Fibroblast of lung (primary cell): ENCODE results near the gene ULBP2. TPM values are rescaled to one million over a fixed set of nuclear protein-coding genes. Genes with fewer than 3 reads are reported as not detected.

Experiments
- DNase-seq, 2 donors: peaks; one replicate each; pipeline versions ENCODE4 v3.0.0 to v3.0.0-alpha.2; 2010; ENCODE audit warnings: low read depth in 2 of 2
- H2AFZ ChIP-seq: 2 replicates; pipeline ENCODE4 v1.5.1; 2012; ENCODE audit warnings: low read length, control low read depth, inconsistent platforms
- H3K27ac ChIP-seq: 2 replicates; pipeline ENCODE4 v1.5.1; 2011; ENCODE audit warnings: low read length, control low read depth; ENCODE audit not compliant: insufficient read depth
- H3K27me3 ChIP-seq: 2 replicates; pipeline ENCODE4 v1.5.1; 2011; ENCODE audit warnings: mild to moderate bottlenecking, low read length; ENCODE audit not compliant: control insufficient read depth, insufficient read depth
- H3K36me3 ChIP-seq: 2 replicates; pipeline ENCODE4 v1.5.1; 2011; ENCODE audit warnings: low read length; ENCODE audit not compliant: control insufficient read depth, insufficient read depth
- H3K4me1 ChIP-seq: 2 replicates; pipeline ENCODE4 v1.5.1; 2011; ENCODE audit warnings: low read length; ENCODE audit not compliant: control insufficient read depth, insufficient read depth; ENCODE audit errors: extremely low read depth
- H3K4me2 ChIP-seq: 2 replicates; pipeline ENCODE4 v1.5.1; 2011; ENCODE audit warnings: low read length, control low read depth; ENCODE audit not compliant: insufficient read depth; ENCODE audit errors: extremely low read depth
- H3K4me3 ChIP-seq, 4 experiments: fragments of 200-600 bp in 1 of 4; sonication (generic) in 1 of 4; replicated peaks in 1 of 4; 2 replicates each; pipeline ENCODE4 v1.5.1; 2011 to 2016; ENCODE audit warnings: low read length in 4 of 4, low read depth in 3 of 4, mild to moderate bottlenecking in 3 of 4, control low read depth in 2 of 4, inconsistent platforms in 1 of 4, mixed read lengths in 1 of 4; ENCODE audit not compliant: insufficient read depth in 1 of 4; ENCODE audit errors: control extremely low read depth in 1 of 4
- H3K79me2 ChIP-seq: 2 replicates; pipeline ENCODE4 v1.5.1; 2012; ENCODE audit warnings: mild to moderate bottlenecking, low read length, inconsistent platforms; ENCODE audit not compliant: control insufficient read depth, insufficient read depth
- H3K9ac ChIP-seq: 2 replicates; pipeline ENCODE4 v1.5.1; 2011; ENCODE audit warnings: mild to moderate bottlenecking, low read length, control low read depth; ENCODE audit not compliant: insufficient read depth
- H3K9me3 ChIP-seq: 2 replicates; pipeline ENCODE4 v1.5.1; 2012; ENCODE audit warnings: low read depth, low read length; ENCODE audit not compliant: control insufficient read depth, insufficient read depth
- H4K20me1 ChIP-seq: 2 replicates; pipeline ENCODE4 v1.5.1; 2011; ENCODE audit warnings: low read length; ENCODE audit not compliant: control insufficient read depth, insufficient read depth; ENCODE audit errors: extremely low read depth
- EZH2 ChIP-seq: IDR thresholded peaks from 2 replicates; pipeline ENCODE4 v1.5.1; 2012; ENCODE audit warnings: low read length, control low read depth, mild to moderate bottlenecking; ENCODE audit errors: missing control alignments
- polyA plus RNA-seq, 2 donors: library from polyadenylated mRNA; depleted of rRNA in 1 of 2; stranded (reverse) in 1 of 2; unstranded in 1 of 2; fragments of >200 nt; gene quantifications; 2 replicates each; pipeline ENCODE4 v1.2.1, GENCODE V29; 2011 to 2012; ENCODE audit warnings: missing spikeins in 1 of 2
- total RNA-seq: library from RNA; depleted of rRNA; stranded (reverse); fragments of >200 nt; gene quantifications from 2 replicates; pipeline ENCODE4 v1.2.1, GENCODE V29; 2014
- TF ChIP-seq, protein P1 (sequence below), 2 donors: IDR thresholded peaks in 1 of 2; conservative IDR thresholded peaks in 1 of 2; 1 replicate in 1 of 2; 2 replicates in 1 of 2; pipeline ENCODE4 v1.5.1; 2011 to 2012; ENCODE audit warnings: low read length in 2 of 2, control low read depth in 1 of 2, inconsistent platforms in 1 of 2, low read depth in 1 of 2, mild to moderate bottlenecking in 1 of 2

Gene ULBP2
- total and polyA plus RNA-seq, 2 donors (not counting 1 experiment from before 2014, with no cell fraction given), result 1.8 to 6.9 TPM

DNA sequence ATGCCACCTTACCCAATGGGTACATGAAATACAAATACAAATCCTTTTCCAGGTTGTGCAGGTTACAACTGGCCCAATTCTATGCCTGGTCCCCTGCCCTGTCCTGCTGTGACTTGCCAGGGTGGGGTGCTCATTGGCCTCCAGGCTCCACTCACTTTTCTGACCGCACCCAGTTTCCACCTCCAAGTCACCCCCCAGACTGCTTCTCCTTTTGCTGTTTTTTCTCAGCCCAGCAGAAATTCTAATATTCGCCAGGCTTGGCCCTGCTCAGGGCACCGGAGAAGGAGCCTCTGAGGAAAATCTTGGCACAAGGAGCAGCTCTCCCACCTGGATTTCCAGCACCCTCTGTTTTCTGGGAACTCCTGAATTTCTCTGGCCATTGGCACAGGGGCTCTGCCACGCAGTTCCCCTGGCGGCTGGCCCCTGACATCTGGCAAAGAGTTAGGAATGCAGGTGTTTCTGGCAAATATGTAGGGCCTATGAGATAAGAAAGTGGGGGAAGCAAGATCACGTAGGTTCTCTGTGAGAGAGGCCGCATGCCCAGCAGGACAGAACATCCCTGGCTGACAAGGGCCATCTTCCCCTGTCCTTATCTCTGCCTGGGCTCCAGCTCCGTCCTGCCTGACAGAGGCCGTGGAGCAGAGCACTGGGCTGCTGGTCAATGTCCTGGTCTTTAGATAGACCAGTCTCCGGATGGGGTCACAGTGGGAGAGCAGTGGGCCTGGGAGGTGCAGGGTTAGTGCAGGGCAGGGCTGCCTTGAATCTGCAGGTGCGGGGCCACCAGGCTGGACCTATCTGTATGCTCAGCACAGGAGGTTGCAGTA is 41.0 kb upstream of the ULBP2 start:
- H3K9ac ChIP-seq, result no peak overlapping the region
- peaks cover 19% of the 10 kb centered on the region for H3K4me1 ChIP-seq
- H4K20me1 ChIP-seq, result no peaks in the 10 kb centered on the region
- DNase-seq, result no peak
- H3K4me2 ChIP-seq, result no peak overlapping the region
- no peaks in the 10 kb centered on the region for H3K79me2 ChIP-seq
- no peak overlapping the region for H3K27ac ChIP-seq
- H3K4me3 ChIP-seq, result no peak overlapping the region
- H3K36me3 ChIP-seq, result no peaks in the 10 kb centered on the region
- no peak overlapping the region for H2AFZ ChIP-seq
- TF ChIP-seq EZH2, result no peak
- TF ChIP-seq, protein P1, sequence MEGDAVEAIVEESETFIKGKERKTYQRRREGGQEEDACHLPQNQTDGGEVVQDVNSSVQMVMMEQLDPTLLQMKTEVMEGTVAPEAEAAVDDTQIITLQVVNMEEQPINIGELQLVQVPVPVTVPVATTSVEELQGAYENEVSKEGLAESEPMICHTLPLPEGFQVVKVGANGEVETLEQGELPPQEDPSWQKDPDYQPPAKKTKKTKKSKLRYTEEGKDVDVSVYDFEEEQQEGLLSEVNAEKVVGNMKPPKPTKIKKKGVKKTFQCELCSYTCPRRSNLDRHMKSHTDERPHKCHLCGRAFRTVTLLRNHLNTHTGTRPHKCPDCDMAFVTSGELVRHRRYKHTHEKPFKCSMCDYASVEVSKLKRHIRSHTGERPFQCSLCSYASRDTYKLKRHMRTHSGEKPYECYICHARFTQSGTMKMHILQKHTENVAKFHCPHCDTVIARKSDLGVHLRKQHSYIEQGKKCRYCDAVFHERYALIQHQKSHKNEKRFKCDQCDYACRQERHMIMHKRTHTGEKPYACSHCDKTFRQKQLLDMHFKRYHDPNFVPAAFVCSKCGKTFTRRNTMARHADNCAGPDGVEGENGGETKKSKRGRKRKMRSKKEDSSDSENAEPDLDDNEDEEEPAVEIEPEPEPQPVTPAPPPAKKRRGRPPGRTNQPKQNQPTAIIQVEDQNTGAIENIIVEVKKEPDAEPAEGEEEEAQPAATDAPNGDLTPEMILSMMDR (conservative IDR thresholded peaks at IDR 0.05 in 1 of 2, IDR thresholded peaks at IDR 0.05 in 1 of 2; ENCODE audit: low read depth in 1 of 2, low read length in 2 of 2), result no peak
- H3K9me3 ChIP-seq, result no peaks in the 10 kb centered on the region
- H3K27me3 ChIP-seq, result no peaks in the 10 kb centered on the region

DNA sequence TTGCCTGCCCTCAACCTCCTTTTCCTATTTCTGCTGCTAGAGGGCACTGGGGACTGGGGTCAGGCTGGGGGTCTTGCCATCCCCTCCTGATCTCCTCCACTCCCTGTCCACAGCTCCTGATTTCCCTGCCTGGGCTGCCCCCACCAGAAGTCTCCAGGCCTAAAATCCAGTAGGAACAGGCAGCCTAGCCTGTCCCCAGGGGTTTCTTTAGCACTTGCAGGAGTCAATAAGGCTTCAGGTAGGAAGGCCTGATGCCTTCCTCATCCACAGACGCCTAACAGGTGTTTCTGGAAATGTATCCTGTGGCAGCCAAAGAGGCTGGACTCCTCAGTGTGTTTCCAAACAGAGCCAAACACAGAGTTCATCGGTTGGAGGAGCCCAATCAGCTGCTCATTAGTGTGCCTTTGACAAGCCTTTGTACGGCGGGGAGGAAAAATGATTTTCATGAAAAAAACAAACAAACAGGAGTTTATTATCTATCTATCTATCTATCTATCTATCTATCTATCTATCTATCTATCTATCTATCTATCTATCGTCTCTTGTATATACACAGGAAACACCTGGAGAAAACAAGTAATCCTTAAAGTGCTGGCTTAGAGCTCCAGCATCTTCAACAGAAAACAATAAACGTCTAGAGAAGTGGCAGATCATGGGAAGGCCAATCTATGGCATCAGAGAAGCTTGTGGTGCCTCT is 40.2 kb upstream of the ULBP2 start:
- no peak overlapping the region for H3K4me2 ChIP-seq
- no peaks in the 10 kb centered on the region for H4K20me1 ChIP-seq
- no peak overlapping the region for H3K27ac ChIP-seq
- no peak overlapping the region for H2AFZ ChIP-seq
- peaks cover 11% of the 10 kb centered on the region for H3K4me1 ChIP-seq
- no peaks in the 10 kb centered on the region for H3K27me3 ChIP-seq
- no peaks in the 10 kb centered on the region for H3K9me3 ChIP-seq
- TF ChIP-seq, protein P1 (conservative IDR thresholded peaks at IDR 0.05 in 1 of 2, IDR thresholded peaks at IDR 0.05 in 1 of 2; ENCODE audit: low read depth in 1 of 2, low read length in 2 of 2), result no peak
- no peak for TF ChIP-seq EZH2
- H3K79me2 ChIP-seq, result no peaks in the 10 kb centered on the region
- H3K4me3 ChIP-seq, result no peak overlapping the region
- H3K9ac ChIP-seq, result no peak overlapping the region
- H3K36me3 ChIP-seq, result no peaks in the 10 kb centered on the region
- no peak for DNase-seq

DNA sequence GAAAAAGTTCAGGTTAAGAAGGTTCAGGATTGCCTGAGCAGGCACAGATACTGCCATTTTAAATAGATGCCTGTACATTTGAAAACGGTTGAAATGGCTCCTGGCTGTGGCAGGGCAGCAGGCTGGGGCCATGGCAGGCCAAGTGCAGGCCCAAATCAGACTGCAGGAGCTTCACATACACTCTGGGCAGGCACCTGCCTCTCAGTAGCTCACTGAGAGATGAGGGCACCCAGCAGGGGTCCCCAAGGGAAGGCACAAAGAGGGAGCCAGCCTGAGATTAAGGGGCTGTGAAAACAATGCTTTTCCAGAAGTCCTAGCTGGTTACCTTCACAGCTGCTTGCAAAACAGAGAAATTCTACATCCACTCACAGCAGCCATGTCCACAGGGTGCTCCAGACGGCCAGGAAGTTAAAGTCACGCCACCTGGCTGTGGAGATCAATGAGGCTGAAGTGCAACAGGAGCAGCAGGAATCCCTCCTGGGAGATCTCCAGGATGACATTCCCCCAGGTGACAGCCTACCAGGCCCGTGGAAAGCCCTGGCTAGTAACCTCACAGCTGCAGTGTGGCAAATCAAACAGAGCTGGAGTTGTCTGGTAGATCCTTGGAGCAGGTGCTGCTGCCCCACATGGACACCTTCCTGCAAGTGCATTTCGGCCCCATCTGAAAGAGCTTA is 37.7 kb upstream of the ULBP2 start:
- H3K9ac ChIP-seq, result no peak overlapping the region
- H3K27me3 ChIP-seq, result no peaks in the 10 kb centered on the region
- no peaks in the 10 kb centered on the region for H4K20me1 ChIP-seq
- H3K4me3 ChIP-seq, result no peak overlapping the region
- no peak for DNase-seq
- TF ChIP-seq, protein P1 (conservative IDR thresholded peaks at IDR 0.05 in 1 of 2, IDR thresholded peaks at IDR 0.05 in 1 of 2; ENCODE audit: low read depth in 1 of 2, low read length in 2 of 2), result no peak
- no peak for TF ChIP-seq EZH2
- no peaks in the 10 kb centered on the region for H3K4me1 ChIP-seq
- no peaks in the 10 kb centered on the region for H3K79me2 ChIP-seq
- H3K4me2 ChIP-seq, result no peak overlapping the region
- H2AFZ ChIP-seq, result no peak overlapping the region
- H3K9me3 ChIP-seq, result no peaks in the 10 kb centered on the region
- H3K27ac ChIP-seq, result no peak overlapping the region
- no peaks in the 10 kb centered on the region for H3K36me3 ChIP-seq
